DOHH2 (cell line): ENCODE measurements around the gene RNF141.
A peak's percentile ranks its signal among the peaks of the same experiment; 100 is the strongest.

Experiments
- H3F3A ChIP-seq: fragments of 200-600 bp; sonication (generic), shearing (Covaris generic); 2 replicates; pipeline ENCODE4 v1.6.0; 2016; ENCODE audit warnings: antibody characterized with exemption, mild to moderate bottlenecking; ENCODE audit not compliant: control insufficient read depth, insufficient read depth
- H3K27ac ChIP-seq: fragments of 200-600 bp; sonication (generic); 2 replicates; pipeline ENCODE4 v1.5.1; 2014; ENCODE audit warnings: low read depth, mild to moderate bottlenecking, low read length, moderate library complexity
- H3K27me3 ChIP-seq: fragments of 200-600 bp; sonication (generic); 2 replicates; pipeline ENCODE4 v1.6.1; 2014; ENCODE audit warnings: mild to moderate bottlenecking, low read length, mixed read lengths; ENCODE audit not compliant: control insufficient read depth
- H3K36me3 ChIP-seq: fragments of 200-600 bp; sonication (generic); 2 replicates; pipeline ENCODE4 v1.6.1; 2014; ENCODE audit warnings: mild to moderate bottlenecking, low read length, moderate library complexity, mixed read lengths; ENCODE audit not compliant: control insufficient read depth
- H3K4me1 ChIP-seq: fragments of 200-600 bp; sonication (generic); 2 replicates; pipeline ENCODE4 v1.6.1; 2014; ENCODE audit warnings: mild to moderate bottlenecking, low read length, mixed read lengths; ENCODE audit not compliant: control insufficient read depth
- H3K4me2 ChIP-seq: fragments of 200-600 bp; sonication (generic); 2 replicates; pipeline ENCODE4 v1.6.0; 2014; ENCODE audit warnings: mild to moderate bottlenecking, low read length, moderate library complexity
- H3K4me3 ChIP-seq: fragments of 200-600 bp; sonication (generic); 2 replicates; pipeline ENCODE4 v1.5.1; 2014; ENCODE audit warnings: mild to moderate bottlenecking, low read length, mixed read lengths
- H3K79me2 ChIP-seq: fragments of 200-600 bp; sonication (generic); 2 replicates; pipeline ENCODE4 v1.6.1; 2014; ENCODE audit warnings: mild to moderate bottlenecking, low read length, mixed read lengths; ENCODE audit not compliant: control insufficient read depth
- H3K9me2 ChIP-seq: fragments of 200-600 bp; sonication (generic); replicated peaks from 2 replicates; pipeline ENCODE4 v1.6.1; 2014; ENCODE audit warnings: mild to moderate bottlenecking, low read length, mixed read lengths; ENCODE audit not compliant: control insufficient read depth
- H3K9me3 ChIP-seq: fragments of 200-600 bp; sonication (generic); 2 replicates; pipeline ENCODE4 v1.6.1; 2014; ENCODE audit warnings: antibody characterized with exemption, low read length, mixed read lengths; ENCODE audit not compliant: control insufficient read depth, insufficient read depth
- H4K20me1 ChIP-seq: fragments of 200-600 bp; sonication (generic); 2 replicates; pipeline ENCODE4 v1.6.0; 2014; ENCODE audit warnings: low read depth, mild to moderate bottlenecking, antibody characterized with exemption, low read length, moderate library complexity; ENCODE audit not compliant: control insufficient read depth, insufficient read depth
- EZH2phosphoT487 ChIP-seq: fragments of 200-600 bp; sonication (generic); IDR thresholded peaks from 2 replicates; pipeline ENCODE4 v1.6.1; 2017; ENCODE audit warnings: borderline replicate concordance, mild to moderate bottlenecking, antibody characterized with exemption, low read length, moderate library complexity, mixed read lengths
- TF ChIP-seq, protein P1 (sequence below): fragments of 200-600 bp; sonication (generic); IDR thresholded peaks from one replicate; pipeline ENCODE4 v1.5.1; 2014; ENCODE audit warnings: antibody characterized with exemption, mild to moderate bottlenecking, low read depth, low read length; ENCODE audit not compliant: poor library complexity, severe bottlenecking

RNF141 gene

GRCh38 chr11:10550503-10551289 is 9.7 kb upstream of the RNF141 start:
- Histone ChIP-seq H3K79me2 (no peaks in the 10 kb centered on the region), H3K9me2 (no peaks in the 10 kb centered on the region), H3K4me1 (peaks cover 5% of the 10 kb centered on the region), H3K36me3 (no peaks in the 10 kb centered on the region), H3K9me3 (no peaks in the 10 kb centered on the region), H3F3A (no peaks in the 10 kb centered on the region), H4K20me1 (no peaks in the 10 kb centered on the region), H3K27ac (no peak overlapping the region), H3K27me3 (no peaks in the 10 kb centered on the region), H3K4me2 (no peak overlapping the region), H3K4me3 (no peak overlapping the region)
- TF ChIP-seq EZH2phosphoT487, result no peak
- TF ChIP-seq, protein P1, sequence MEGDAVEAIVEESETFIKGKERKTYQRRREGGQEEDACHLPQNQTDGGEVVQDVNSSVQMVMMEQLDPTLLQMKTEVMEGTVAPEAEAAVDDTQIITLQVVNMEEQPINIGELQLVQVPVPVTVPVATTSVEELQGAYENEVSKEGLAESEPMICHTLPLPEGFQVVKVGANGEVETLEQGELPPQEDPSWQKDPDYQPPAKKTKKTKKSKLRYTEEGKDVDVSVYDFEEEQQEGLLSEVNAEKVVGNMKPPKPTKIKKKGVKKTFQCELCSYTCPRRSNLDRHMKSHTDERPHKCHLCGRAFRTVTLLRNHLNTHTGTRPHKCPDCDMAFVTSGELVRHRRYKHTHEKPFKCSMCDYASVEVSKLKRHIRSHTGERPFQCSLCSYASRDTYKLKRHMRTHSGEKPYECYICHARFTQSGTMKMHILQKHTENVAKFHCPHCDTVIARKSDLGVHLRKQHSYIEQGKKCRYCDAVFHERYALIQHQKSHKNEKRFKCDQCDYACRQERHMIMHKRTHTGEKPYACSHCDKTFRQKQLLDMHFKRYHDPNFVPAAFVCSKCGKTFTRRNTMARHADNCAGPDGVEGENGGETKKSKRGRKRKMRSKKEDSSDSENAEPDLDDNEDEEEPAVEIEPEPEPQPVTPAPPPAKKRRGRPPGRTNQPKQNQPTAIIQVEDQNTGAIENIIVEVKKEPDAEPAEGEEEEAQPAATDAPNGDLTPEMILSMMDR, result no peak

- Histone ChIP-seq H3K36me3 (no peaks in the 10 kb centered on the region), H3K27ac (peak overlapping the region; percentile 70), H3K79me2 (peaks cover 10% of the 10 kb centered on the region), H3K4me2 (peak overlapping the region; percentile 37), H3K9me3 (peaks cover 21% of the 10 kb centered on the region), H4K20me1 (no peaks in the 10 kb centered on the region), H3K4me3 (no peak overlapping the region), H3K9me2 (no peaks in the 10 kb centered on the region), H3K27me3 (no peaks in the 10 kb centered on the region), H3K4me1 (peaks cover 34% of the 10 kb centered on the region), H3F3A (peaks cover 5% of the 10 kb centered on the region; the same call in 1 of the 2 replicates)
- TF ChIP-seq, protein P1, result no peak
These were observed 3.8 kb upstream of the RNF141 start for GRCh38 chr11:10544491-10545465.

DNA sequence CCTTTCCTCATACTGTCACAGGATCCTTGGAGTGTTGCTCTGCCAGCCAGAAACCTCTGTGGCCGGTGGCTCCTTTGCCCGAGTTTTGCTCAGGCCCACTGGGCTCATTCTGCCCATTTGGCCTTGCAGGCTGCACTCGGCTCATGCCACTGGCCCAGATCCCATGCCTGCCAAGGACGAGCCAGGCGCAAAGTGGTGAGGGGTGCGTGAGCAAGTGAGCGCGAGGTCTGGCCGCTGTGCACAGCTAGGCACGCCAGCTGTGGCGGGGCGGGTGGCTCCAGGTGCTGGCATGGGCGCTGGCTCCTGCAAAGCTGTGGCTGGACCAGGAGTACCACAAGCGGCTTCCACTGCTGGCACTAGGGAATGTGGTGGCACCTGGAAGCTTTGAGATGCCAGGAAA is 2.8 kb upstream of the RNF141 start:
- Histone ChIP-seq H3K4me1 (peaks cover 35% of the 10 kb centered on the region), H3K27ac (no peak overlapping the region), H3F3A (peaks cover 5% of the 10 kb centered on the region; the same call in 1 of the 2 replicates), H3K4me3 (no peak overlapping the region), H3K4me2 (no peak overlapping the region), H3K27me3 (no peaks in the 10 kb centered on the region), H3K79me2 (peaks cover 15% of the 10 kb centered on the region), H3K9me3 (peaks cover 21% of the 10 kb centered on the region), H3K9me2 (no peaks in the 10 kb centered on the region), H4K20me1 (no peaks in the 10 kb centered on the region), H3K36me3 (no peaks in the 10 kb centered on the region)
- TF ChIP-seq, protein P1, result no peak
- no peak for TF ChIP-seq EZH2phosphoT487
